K562 (cell line): ENCODE measurements around the gene TRMT2A. TPM values are rescaled to one million over a fixed set of nuclear protein-coding genes. Genes with fewer than 3 reads are reported as not detected.

ENCODE experiments used
- TRIM28 ChIP-seq: fragments of 450-650 bp; IDR thresholded peaks from 2 replicates; pipeline ENCODE4 v1.6.1; 2017
- TSHZ1 ChIP-seq: fragments of 250-450 bp; sonication (Bioruptor Pico); IDR thresholded peaks from 2 replicates; pipeline ENCODE4 v1.4.0; 2020; ENCODE audit warnings: mild to moderate bottlenecking, moderate library complexity
- ZBTB26 ChIP-seq: fragments of 450-650 bp; formaldehyde crosslinking; IDR thresholded peaks from 2 replicates; pipeline ENCODE4 v1.4.0; 2022; ENCODE audit warnings: missing genetic modification characterization
- polyA plus RNA-seq, 8 experiments: library from polyadenylated mRNA; depleted of rRNA in 4 of 8; stranded (reverse) in 5 of 8; unstranded in 3 of 8; fragments of >200 nt; fragmentation: Nextera tagmentation in 2 of 8; fragmentation: Illumina TruSeq in 1 of 8; extraction: Ambion mirVana in 2 of 8; extraction: Trizol in 1 of 8; gene quantifications; 2 replicates each; pipeline versions ENCODE4 v1.2.1 to v1.2.3, GENCODE V29; 2011 to 2014; ENCODE audit warnings: inconsistent platforms in 1 of 8, missing spikeins in 1 of 8
- total RNA-seq, 7 experiments: library from RNA; depleted of rRNA in 6 of 7; stranded (reverse); fragments of >200 nt in 6 of 7; fragmentation: Illumina TruSeq in 2 of 7; extraction: Trizol in 2 of 7; gene quantifications; 2 replicates each; pipeline versions ENCODE4 v1.2.1 to v1.2.3, GENCODE V29; 2011 to 2021; ENCODE audit warnings: low replicate concordance in 1 of 7

The TRMT2A gene
- total and polyA plus RNA-seq, 9 of the 15 experiments (the other 6 are each of a cell fraction or from before 2014, with no cell fraction given): 1.6 to 265 (median 140) TPM

- TF ChIP-seq TSHZ1: no peak
- 0 out of 2 replicates have a peak, but pooled peaks have one; percentile 27 for TF ChIP-seq ZBTB26 (CRISPR knock-in tag)
- TF ChIP-seq TRIM28: no peak
These were observed 29.4 kb downstream of the TRMT2A start (continued) for GRCh38 chr22:20087319-20088262.
